ENCODE results near the gene TRUB2.

GRCh38 chr9:128282500-128282899 lies 39.7 kb downstream of the TRUB2 start:
- TF ChIP-seq CTCF (IDR thresholded peaks at IDR 0.05) (no peak), FOXP4 (CRISPR knock-in tag; IDR thresholded peaks at IDR 0.05) (no peak), GABPB1 (CRISPR knock-in tag; IDR thresholded peaks at IDR 0.05) (no peak)
